CD14-positive monocyte (primary cell): ENCODE results near the gene ATP1A3. TPM values are rescaled to one million over a fixed set of nuclear protein-coding genes. Genes with fewer than 3 reads are reported as not detected.

ENCODE experiments used
- DNase-seq, 3 donors: peaks; one replicate each; pipeline ENCODE4 v3.0.0-alpha.2; 2011 to 2022
- H2AFZ ChIP-seq: 2 replicates; pipeline ENCODE4 v1.6.0; 2012; ENCODE audit warnings: mild to moderate bottlenecking, low read depth, low read length, inconsistent platforms; ENCODE audit not compliant: insufficient read depth, poor library complexity, severe bottlenecking
- H3K27ac ChIP-seq, 2 donors: 1 replicate in 1 of 2; 2 replicates in 1 of 2; pipeline ENCODE4 v1.5.1; 2012 to 2013; ENCODE audit warnings: low read length in 2 of 2, control low read depth in 1 of 2, inconsistent platforms in 1 of 2, low read depth in 1 of 2, mild to moderate bottlenecking in 1 of 2
- H3K27me3 ChIP-seq, 2 donors: one replicate each; pipeline versions ENCODE4 v1.6.0 to v1.6.1; 2011 to 2013; ENCODE audit warnings: low read length in 2 of 2; ENCODE audit not compliant: control insufficient read depth in 2 of 2, insufficient read depth in 2 of 2
- H3K36me3 ChIP-seq, 2 donors: replicated peaks in 1 of 2; 1 replicate in 1 of 2; 2 replicates in 1 of 2; pipeline versions ENCODE4 v1.5.1 to v1.6.1; 2012 to 2013; ENCODE audit warnings: low read length in 2 of 2, control low read depth in 1 of 2, inconsistent platforms in 1 of 2, mild to moderate bottlenecking in 1 of 2; ENCODE audit not compliant: insufficient read depth in 2 of 2, control insufficient read depth in 1 of 2
- H3K4me1 ChIP-seq, 2 donors: 1 replicate in 1 of 2; 2 replicates in 1 of 2; pipeline versions ENCODE4 v1.5.1 to v1.6.1; 2012 to 2013; ENCODE audit warnings: low read length in 2 of 2, control low read depth in 1 of 2, inconsistent platforms in 1 of 2, mild to moderate bottlenecking in 1 of 2, moderate library complexity in 1 of 2; ENCODE audit not compliant: insufficient read depth in 2 of 2, control insufficient read depth in 1 of 2
- H3K4me2 ChIP-seq: replicated peaks from 2 replicates; pipeline ENCODE3; 2012; ENCODE audit warnings: low read length, moderate library complexity, mild to moderate bottlenecking; ENCODE audit not compliant: poor library complexity, severe bottlenecking; ENCODE audit errors: extremely low read depth
- H3K4me3 ChIP-seq, 3 experiments: fragments of 200-600 bp in 1 of 3; sonication (generic) in 1 of 3; replicated peaks in 1 of 3; 1 replicate in 2 of 3; 2 replicates in 1 of 3; pipeline ENCODE4 v1.5.1; 2011 to 2013; ENCODE audit warnings: low read length in 3 of 3, mild to moderate bottlenecking in 3 of 3, control low read depth in 2 of 3, low read depth in 2 of 3, inconsistent platforms in 1 of 3, moderate library complexity in 1 of 3
- H3K79me2 ChIP-seq: 2 replicates; pipeline ENCODE4 v1.6.0; 2012; ENCODE audit warnings: mild to moderate bottlenecking, control low read depth, inconsistent platforms, low read length, moderate library complexity; ENCODE audit not compliant: insufficient read depth
- H3K9ac ChIP-seq: 2 replicates; pipeline ENCODE4 v1.6.0; 2017; ENCODE audit warnings: low read length, mild to moderate bottlenecking; ENCODE audit not compliant: insufficient read depth, poor library complexity, severe bottlenecking
- H3K9me3 ChIP-seq, 2 donors: replicated peaks in 1 of 2; 1 replicate in 1 of 2; 2 replicates in 1 of 2; pipeline versions ENCODE4 v1.5.1 to v1.6.1; 2012 to 2013; ENCODE audit warnings: low read length in 2 of 2, control low read depth in 1 of 2; ENCODE audit not compliant: control insufficient read depth in 1 of 2, insufficient read depth in 1 of 2
- H4K20me1 ChIP-seq: 2 replicates; pipeline ENCODE4 v1.6.0; 2012; ENCODE audit warnings: mild to moderate bottlenecking, low read length, control low read depth, moderate library complexity; ENCODE audit not compliant: insufficient read depth
- H3K27ac Mint-ChIP-seq, 7 donors: one replicate each; pipeline ENCODE4 v1.8.0; 2020; ENCODE audit warnings: mild to moderate bottlenecking in 7 of 7, mixed read lengths in 7 of 7, moderate library complexity in 6 of 7, inconsistent platforms in 2 of 7
- H3K27me3 Mint-ChIP-seq, 3 donors: one replicate each; pipeline ENCODE4 v1.8.0; 2021 to 2022; ENCODE audit warnings: low read depth in 3 of 3, mild to moderate bottlenecking in 3 of 3, mixed read lengths in 3 of 3, moderate library complexity in 3 of 3, inconsistent platforms in 1 of 3
- H3K36me3 Mint-ChIP-seq, 2 donors: one replicate each; pipeline ENCODE4 v1.8.0; 2020; ENCODE audit warnings: mixed read lengths in 2 of 2, inconsistent platforms in 1 of 2, mild to moderate bottlenecking in 1 of 2
- H3K4me1 Mint-ChIP-seq: one replicate; pipeline ENCODE4 v1.8.0; 2020; ENCODE audit warnings: mild to moderate bottlenecking, mixed read lengths
- H3K4me3 Mint-ChIP-seq, 2 donors: one replicate each; pipeline ENCODE4 v1.8.0; 2020; ENCODE audit warnings: mild to moderate bottlenecking in 2 of 2, mixed read lengths in 2 of 2, moderate library complexity in 1 of 2
- H3K9me3 Mint-ChIP-seq, 7 donors: one replicate each; pipeline ENCODE4 v1.8.0; 2020 to 2022; ENCODE audit warnings: mixed read lengths in 7 of 7, mild to moderate bottlenecking in 6 of 7, moderate library complexity in 6 of 7, inconsistent platforms in 2 of 7
- WGBS: methylation state at CpG from one replicate; pipeline ENCODE4 v1.1.5; 2013; ENCODE audit warnings: missing lambda C conversion rate; ENCODE audit not compliant: insufficient coverage; 5-methylcytosine and 5-hydroxymethylcytosine counted together
- intact Hi-C, 2 donors: fragments of 100-400 bp; cut with micrococcal nuclease; formaldehyde crosslinking; loops; one replicate each; pipeline versions ENCODE4 v1.15.0 to v1.15.1; 2023
- polyA plus RNA-seq, 3 donors: library from polyadenylated mRNA; depleted of rRNA in 1 of 3; unstranded in 2 of 3; stranded (reverse) in 1 of 3; fragments of 300-500 nt in 2 of 3; fragments of >200 nt in 1 of 3; fragmentation: Illumina TruSeq in 2 of 3; gene quantifications; 1 replicate in 2 of 3; 2 replicates in 1 of 3; pipeline ENCODE4 v1.2.3, GENCODE V29; 2012 to 2021
- TF ChIP-seq, protein P1 (sequence below): fragments of 200-600 bp; IDR thresholded peaks from one replicate; pipeline ENCODE4 v1.8.0; 2022; ENCODE audit warnings: antibody characterized with exemption, mild to moderate bottlenecking

The ATP1A3 gene
- polyA plus RNA-seq, 3 donors: 0.07 to 0.10 TPM; not detected in 1

GRCh38 chr19:41922585-41922984, 71.4 kb downstream of the ATP1A3 start:
- intact Hi-C loops: no loop called here
- peak overlapping the region in 1 of 2 donors; percentile 77 for H3K4me3 Mint-ChIP-seq
- TF ChIP-seq, protein P1, sequence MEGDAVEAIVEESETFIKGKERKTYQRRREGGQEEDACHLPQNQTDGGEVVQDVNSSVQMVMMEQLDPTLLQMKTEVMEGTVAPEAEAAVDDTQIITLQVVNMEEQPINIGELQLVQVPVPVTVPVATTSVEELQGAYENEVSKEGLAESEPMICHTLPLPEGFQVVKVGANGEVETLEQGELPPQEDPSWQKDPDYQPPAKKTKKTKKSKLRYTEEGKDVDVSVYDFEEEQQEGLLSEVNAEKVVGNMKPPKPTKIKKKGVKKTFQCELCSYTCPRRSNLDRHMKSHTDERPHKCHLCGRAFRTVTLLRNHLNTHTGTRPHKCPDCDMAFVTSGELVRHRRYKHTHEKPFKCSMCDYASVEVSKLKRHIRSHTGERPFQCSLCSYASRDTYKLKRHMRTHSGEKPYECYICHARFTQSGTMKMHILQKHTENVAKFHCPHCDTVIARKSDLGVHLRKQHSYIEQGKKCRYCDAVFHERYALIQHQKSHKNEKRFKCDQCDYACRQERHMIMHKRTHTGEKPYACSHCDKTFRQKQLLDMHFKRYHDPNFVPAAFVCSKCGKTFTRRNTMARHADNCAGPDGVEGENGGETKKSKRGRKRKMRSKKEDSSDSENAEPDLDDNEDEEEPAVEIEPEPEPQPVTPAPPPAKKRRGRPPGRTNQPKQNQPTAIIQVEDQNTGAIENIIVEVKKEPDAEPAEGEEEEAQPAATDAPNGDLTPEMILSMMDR: no peak
- H3K4me1 Mint-ChIP-seq: peaks cover 6% of the 10 kb centered on the region
- Histone ChIP-seq H4K20me1 (no peaks in the 10 kb centered on the region), H3K4me2 (no peak overlapping the region), H2AFZ (no peak overlapping the region), H3K79me2 (no peaks in the 10 kb centered on the region), H3K27me3 (peaks cover 36 to 75% of the 10 kb centered on the region in 2 donors), H3K4me1 (no peaks in the 10 kb centered on the region), H3K9me3 (no peaks in the 10 kb centered on the region), H3K9ac (no peak overlapping the region), H3K36me3 (no peaks in the 10 kb centered on the region), H3K4me3 (no peak overlapping the region), H3K27ac (no peak overlapping the region)
- no peak for DNase-seq
- WGBS: 18% methylated on average over 9 of the region's 18 CpGs
- H3K9me3 Mint-ChIP-seq: peaks cover 0 to 9% (median 3%) of the 10 kb centered on the region in 7 donors
- H3K27ac Mint-ChIP-seq: no peak overlapping the region
- H3K27me3 Mint-ChIP-seq: peaks cover 0 to 28% (median 18%) of the 10 kb centered on the region in 3 donors
- H3K36me3 Mint-ChIP-seq: peaks cover 0 to 11% of the 10 kb centered on the region in 2 donors

- Histone ChIP-seq H3K27ac (no peak overlapping the region), H3K4me3 (no peak overlapping the region), H4K20me1 (no peaks in the 10 kb centered on the region), H2AFZ (no peak overlapping the region), H3K9ac (no peak overlapping the region), H3K27me3 (peaks cover 29 to 75% of the 10 kb centered on the region in 2 donors), H3K4me1 (no peaks in the 10 kb centered on the region), H3K79me2 (no peaks in the 10 kb centered on the region), H3K9me3 (no peaks in the 10 kb centered on the region), H3K36me3 (no peaks in the 10 kb centered on the region), H3K4me2 (no peak overlapping the region)
- H3K4me3 Mint-ChIP-seq: peak overlapping the region in 1 of 2 donors; percentile 82
- 27% methylated on average over 16 of the region's 22 CpGs for WGBS
- TF ChIP-seq, protein P1: no peak
- H3K36me3 Mint-ChIP-seq: peaks cover 0 to 11% of the 10 kb centered on the region in 2 donors
- no peak for DNase-seq
- H3K27ac Mint-ChIP-seq: peak overlapping the region in 1 of 7 donors; percentile 27
- intact Hi-C loops: no loop called here
- H3K9me3 Mint-ChIP-seq: peaks cover 0 to 9% (median 3%) of the 10 kb centered on the region in 7 donors
- peaks cover 6% of the 10 kb centered on the region for H3K4me1 Mint-ChIP-seq
- peaks cover 0 to 28% (median 18%) of the 10 kb centered on the region in 3 donors for H3K27me3 Mint-ChIP-seq
Measured at GRCh38 chr19:41921577-41922576, 72.2 kb downstream of the ATP1A3 start.
